ENCODE results near the gene CTNND1. TPM values are rescaled to one million over a fixed set of nuclear protein-coding genes. Genes with fewer than 3 reads are reported as not detected.
"Not testable (repeated sequence)": the region's sequence is repeated elsewhere in the genome, so short reads cannot be mapped to it uniquely, and the experiment has no call there.

The CTNND1 gene
- total RNA-seq (110 TPM), polyA plus RNA-seq (ENCODE audit: insufficient read depth in 1 of 8, insufficient read length in 8 of 8, low replicate concordance in 1 of 8) (100 to 1,000 TPM; 106 to 145 (median 128) TPM)
- long read RNA-seq, donor 1, full-length matches to known transcripts = 2 of 7 reads
- long read RNA-seq, donor 1, partial matches to known transcripts = 5 of 7 reads
- long read RNA-seq, donor 1, other reads (novel, unspliced or antisense) = 0 of 7 reads
- long read RNA-seq, donor 2, full-length matches to known transcripts = 1 of 1 reads
- long read RNA-seq, donor 2, partial matches to known transcripts = 0 of 1 reads
- long read RNA-seq, donor 2, other reads (novel, unspliced or antisense) = 0 of 1 reads
- long read RNA-seq, donor 3, full-length matches to known transcripts = 6 of 23 reads
- long read RNA-seq, donor 3, partial matches to known transcripts = 12 of 23 reads
- long read RNA-seq, donor 3, other reads (novel, unspliced or antisense) = 5 of 23 reads
- long read RNA-seq, donor 4, full-length matches to known transcripts = 5 of 5 reads
- long read RNA-seq, donor 4, partial matches to known transcripts = 0 of 5 reads
- long read RNA-seq, donor 4, other reads (novel, unspliced or antisense) = 0 of 5 reads
- long read RNA-seq, donor 5, full-length matches to known transcripts = 7 of 95 reads
- long read RNA-seq, donor 5, partial matches to known transcripts = 77 of 95 reads
- long read RNA-seq, donor 5, other reads (novel, unspliced or antisense) = 11 of 95 reads
- long read RNA-seq, donor 6, full-length matches to known transcripts = 10 of 20 reads
- long read RNA-seq, donor 6, partial matches to known transcripts = 5 of 20 reads
- long read RNA-seq, donor 6, other reads (novel, unspliced or antisense) = 5 of 20 reads
- long read RNA-seq, donor 7, full-length matches to known transcripts = 8 of 63 reads
- long read RNA-seq, donor 7, partial matches to known transcripts = 55 of 63 reads
- long read RNA-seq, donor 7, other reads (novel, unspliced or antisense) = 0 of 63 reads
- long read RNA-seq, donor 8, full-length matches to known transcripts = 6 of 17 reads
- long read RNA-seq, donor 8, partial matches to known transcripts = 11 of 17 reads
- long read RNA-seq, donor 8, other reads (novel, unspliced or antisense) = 0 of 17 reads
- long read RNA-seq, donor 9, full-length matches to known transcripts = 2 of 22 reads
- long read RNA-seq, donor 9, partial matches to known transcripts = 20 of 22 reads
- long read RNA-seq, donor 9, other reads (novel, unspliced or antisense) = 0 of 22 reads
- long read RNA-seq, donor 10, full-length matches to known transcripts = 5 of 86 reads
- long read RNA-seq, donor 10, partial matches to known transcripts = 76 of 86 reads
- long read RNA-seq, donor 10, other reads (novel, unspliced or antisense) = 5 of 86 reads
- long read RNA-seq, donor 11, full-length matches to known transcripts = 6 of 11 reads
- long read RNA-seq, donor 11, partial matches to known transcripts = 5 of 11 reads
- long read RNA-seq, donor 11, other reads (novel, unspliced or antisense) = 0 of 11 reads

- H3K4me1 ChIP-seq (ENCODE audit: control insufficient read depth, insufficient read depth, low read length) = peaks cover 19% of the 10 kb centered on the region
- H3K27ac ChIP-seq (ENCODE audit: low read length) = peak within 1 kb of the TSS; percentile 99
- peak within 1 kb of the TSS; percentile 90 for H3K4me3 ChIP-seq (ENCODE audit: low read length)
- H3K36me3 ChIP-seq (ENCODE audit: control insufficient read depth, insufficient read depth, low read length) = no peaks in the 10 kb centered on the region
- H3K9me3 ChIP-seq (replicated peaks; ENCODE audit: control insufficient read depth, low read depth, low read length) = no peaks in the 10 kb centered on the region
- 4% methylated on average over 5 of the region's 13 CpGs for WGBS (ENCODE audit: insufficient coverage)
- no peaks in the 10 kb centered on the region for H3K27me3 ChIP-seq (ENCODE audit: control insufficient read depth, insufficient read depth, low read length)
- peak; percentile 99 for DNase-seq
These were observed at the start of gene CTNND1 for GRCh38 chr11:57761301-57762234. TSS of gene CTNND1 (plus strand) at chr11:57761802. CDS start at chr11:57791479, 29,677 bp downstream.

- Histone ChIP-seq H3K4me3 (ENCODE audit: low read length) (peak within 1 kb of the TSS; percentile 96), H3K27ac (ENCODE audit: low read length) (peak within 1 kb of the TSS; percentile 85), H3K36me3 (ENCODE audit: control insufficient read depth, insufficient read depth, low read length) (peaks cover 4% of the 10 kb centered on the region), H3K4me1 (ENCODE audit: control insufficient read depth, insufficient read depth, low read length) (peaks cover 16% of the 10 kb centered on the region), H3K27me3 (ENCODE audit: control insufficient read depth, insufficient read depth, low read length) (no peaks in the 10 kb centered on the region), H3K9me3 (replicated peaks; ENCODE audit: control insufficient read depth, low read depth, low read length) (no peaks in the 10 kb centered on the region)
- DNase-seq = peak; percentile 100
- 0% methylated on average over 38 of the region's 53 CpGs for WGBS (ENCODE audit: insufficient coverage)
These were observed 49.1 kb upstream of the CTNND1 start, which contains the start of gene TMX2 for GRCh38 chr11:57712256-57713150. TSS of gene TMX2 (plus strand) at chr11:57712593. CDS start at chr11:57712619, 26 bp downstream.

- WGBS (ENCODE audit: insufficient coverage) = no CpG with 5 or more reads among the region's 2 CpGs
- H3K27ac ChIP-seq (ENCODE audit: low read length) = no peak overlapping the region
- peaks cover 16% of the 10 kb centered on the region for H3K4me1 ChIP-seq (ENCODE audit: control insufficient read depth, insufficient read depth, low read length)
These were observed 47.8 kb upstream of the CTNND1 start for GRCh38 chr11:57713835-57714234.

GRCh38 chr11:57716726-57717125 is 44.9 kb upstream of the CTNND1 start:
- not testable (repeated sequence) for DNase-seq; H3K27me3 ChIP-seq (ENCODE audit: control insufficient read depth, insufficient read depth, low read length); H3K4me3 ChIP-seq (ENCODE audit: low read length); H3K9me3 ChIP-seq (replicated peaks; ENCODE audit: control insufficient read depth, low read depth, low read length); H3K27ac ChIP-seq (ENCODE audit: low read length)
- peaks cover 11% of the 10 kb centered on the region for H3K4me1 ChIP-seq (ENCODE audit: control insufficient read depth, insufficient read depth, low read length)
- WGBS (ENCODE audit: insufficient coverage) = 100% methylated on average over 3 of the region's 34 CpGs
- peaks cover 23% of the 10 kb centered on the region for H3K36me3 ChIP-seq (ENCODE audit: control insufficient read depth, insufficient read depth, low read length)

More at GRCh38 chr11:57713835-57714234, 47.8 kb upstream of the CTNND1 start:
- peaks cover 12% of the 10 kb centered on the region for H3K36me3 ChIP-seq (ENCODE audit: control insufficient read depth, insufficient read depth, low read length)
- no peak for DNase-seq
- H3K9me3 ChIP-seq (replicated peaks; ENCODE audit: control insufficient read depth, low read depth, low read length) = no peaks in the 10 kb centered on the region
- H3K4me3 ChIP-seq (ENCODE audit: low read length) = peak overlapping the region; percentile 96
- no peaks in the 10 kb centered on the region for H3K27me3 ChIP-seq (ENCODE audit: control insufficient read depth, insufficient read depth, low read length)

- no CpG with 5 or more reads among the region's 2 CpGs for WGBS (ENCODE audit: insufficient coverage)
- H3K27ac ChIP-seq (ENCODE audit: low read length) = no peak overlapping the region
- no peaks in the 10 kb centered on the region for H3K4me1 ChIP-seq (ENCODE audit: control insufficient read depth, insufficient read depth, low read length)
- no peaks in the 10 kb centered on the region for H3K27me3 ChIP-seq (ENCODE audit: control insufficient read depth, insufficient read depth, low read length)
- H3K36me3 ChIP-seq (ENCODE audit: control insufficient read depth, insufficient read depth, low read length) = peaks cover 6% of the 10 kb centered on the region
- H3K9me3 ChIP-seq (replicated peaks; ENCODE audit: control insufficient read depth, low read depth, low read length) = no peaks in the 10 kb centered on the region
- no peak for DNase-seq
- H3K4me3 ChIP-seq (ENCODE audit: low read length) = no peak overlapping the region
These were observed 34.4 kb upstream of the CTNND1 start for GRCh38 chr11:57727185-57727584.

- WGBS (ENCODE audit: insufficient coverage) = 53% methylated on average over 2 of the region's 7 CpGs
- H3K4me3 ChIP-seq (ENCODE audit: low read length) = no peak overlapping the region
- peaks cover 3% of the 10 kb centered on the region for H3K36me3 ChIP-seq (ENCODE audit: control insufficient read depth, insufficient read depth, low read length)
- no peak for DNase-seq
- no peaks in the 10 kb centered on the region for H3K4me1 ChIP-seq (ENCODE audit: control insufficient read depth, insufficient read depth, low read length)
- no peaks in the 10 kb centered on the region for H3K27me3 ChIP-seq (ENCODE audit: control insufficient read depth, insufficient read depth, low read length)
- no peaks in the 10 kb centered on the region for H3K9me3 ChIP-seq (replicated peaks; ENCODE audit: control insufficient read depth, low read depth, low read length)
- no peak overlapping the region for H3K27ac ChIP-seq (ENCODE audit: low read length)
These were observed 32.8 kb upstream of the CTNND1 start for GRCh38 chr11:57728829-57729228.

GRCh38 chr11:57729479-57729878 is 32.1 kb upstream of the CTNND1 start:
- Histone ChIP-seq H3K27me3 (ENCODE audit: control insufficient read depth, insufficient read depth, low read length) (no peaks in the 10 kb centered on the region), H3K27ac (ENCODE audit: low read length) (no peak overlapping the region), H3K36me3 (ENCODE audit: control insufficient read depth, insufficient read depth, low read length) (peaks cover 3% of the 10 kb centered on the region), H3K9me3 (replicated peaks; ENCODE audit: control insufficient read depth, low read depth, low read length) (no peaks in the 10 kb centered on the region), H3K4me3 (ENCODE audit: low read length) (no peak overlapping the region), H3K4me1 (ENCODE audit: control insufficient read depth, insufficient read depth, low read length) (no peaks in the 10 kb centered on the region)
- DNase-seq = no peak
- no CpG with 5 or more reads among the region's 7 CpGs for WGBS (ENCODE audit: insufficient coverage)

GRCh38 chr11:57732661-57733060 is 28.9 kb upstream of the CTNND1 start:
- DNase-seq = no peak
- no peaks in the 10 kb centered on the region for H3K4me1 ChIP-seq (ENCODE audit: control insufficient read depth, insufficient read depth, low read length)
- H3K27me3 ChIP-seq (ENCODE audit: control insufficient read depth, insufficient read depth, low read length) = no peaks in the 10 kb centered on the region
- no CpG with 5 or more reads among the region's 1 CpG for WGBS (ENCODE audit: insufficient coverage)
- no peak overlapping the region for H3K27ac ChIP-seq (ENCODE audit: low read length)
- no peaks in the 10 kb centered on the region for H3K9me3 ChIP-seq (replicated peaks; ENCODE audit: control insufficient read depth, low read depth, low read length)
- H3K36me3 ChIP-seq (ENCODE audit: control insufficient read depth, insufficient read depth, low read length) = peaks cover 14% of the 10 kb centered on the region
- no peak overlapping the region for H3K4me3 ChIP-seq (ENCODE audit: low read length)
